Stimulated activated CD4-positive, alpha-beta T cell treated with anti-CD3 and anti-CD28 coated beads, Interleukin-4, amount 100 ng/mL, for 48 hours (primary cell): ENCODE measurements around the gene USP43.
"Not testable (repeated sequence)": the region's sequence is repeated elsewhere in the genome, so short reads cannot be mapped to it uniquely, and the experiment has no call there.

Experiments used
- DNase-seq, 2 donors: peaks; one replicate each; pipeline ENCODE4 v3.0.0-alpha.2; 2020; ENCODE audit warnings: low read depth in 2 of 2

The USP43 gene

DNA sequence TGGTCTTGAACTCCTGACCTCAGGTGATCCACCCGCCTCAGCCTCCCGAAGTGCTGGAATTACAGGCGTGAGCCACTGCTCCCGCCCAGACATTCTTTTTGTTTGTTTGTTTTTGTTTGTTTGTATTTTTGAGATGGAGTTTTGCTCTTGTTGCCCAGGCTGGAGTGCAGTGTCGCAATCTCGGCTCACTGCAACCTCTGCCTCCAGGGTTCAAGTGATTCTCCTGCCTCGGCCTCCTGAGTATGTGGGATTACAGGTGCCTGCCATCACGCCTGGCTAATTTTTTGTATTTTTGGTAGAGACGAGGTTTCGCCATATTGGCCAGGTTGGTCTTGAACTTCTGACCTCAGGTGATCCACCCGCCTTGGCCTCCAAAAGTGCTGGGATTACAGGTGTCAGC, 18.2 kb downstream of the USP43 start:
- DNase-seq = not testable (repeated sequence)

DNA sequence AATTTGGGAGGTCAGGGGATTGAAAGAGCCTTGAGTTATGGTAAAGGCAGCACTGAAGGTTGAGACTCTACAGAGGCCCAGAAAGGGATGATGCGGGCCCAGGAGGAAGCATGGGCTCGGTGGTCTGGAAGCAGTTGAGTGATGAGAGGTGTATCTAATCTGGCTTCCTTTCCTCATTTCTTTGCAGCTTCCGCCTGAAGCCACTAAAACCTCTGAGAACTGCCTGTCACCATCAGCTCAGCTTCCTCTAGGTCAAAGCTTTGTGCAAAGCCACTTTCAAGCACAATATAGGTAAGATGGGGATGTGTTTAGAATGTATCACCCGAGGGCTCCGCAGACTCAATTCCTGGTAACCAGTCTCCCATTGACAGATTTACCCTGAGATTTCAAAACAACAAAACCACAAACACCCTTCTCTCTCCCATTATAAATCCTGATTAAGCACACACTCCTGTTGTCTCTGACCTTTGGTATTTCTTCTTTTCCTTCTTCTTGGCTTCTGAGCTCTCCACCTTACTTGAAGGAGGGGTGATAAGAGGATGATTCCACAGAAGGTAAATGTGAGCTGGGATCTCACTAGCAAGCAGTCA, 21.2 kb downstream of the USP43 start:
- DNase-seq = no peak

DNA sequence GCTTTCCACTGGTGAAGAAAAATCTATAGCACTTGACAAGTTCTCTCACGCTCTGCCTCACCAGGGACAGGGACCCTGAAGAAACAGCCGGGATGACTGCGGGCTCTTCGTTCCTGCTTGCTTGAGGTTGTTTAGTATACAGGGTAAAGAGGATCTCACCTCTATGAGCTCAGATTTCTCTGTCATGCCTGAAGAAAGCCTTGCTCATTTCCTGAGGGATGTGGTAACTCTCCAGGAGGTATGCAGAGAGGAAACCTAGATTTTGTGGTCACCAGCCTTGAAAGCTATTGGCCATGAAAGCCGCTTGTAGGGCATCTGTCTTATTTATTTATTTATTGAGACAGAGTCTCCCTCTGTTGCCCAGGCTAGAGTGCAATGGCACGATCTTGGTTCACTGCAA, 23.2 kb downstream of the USP43 start:
- DNase-seq = no peak

DNA sequence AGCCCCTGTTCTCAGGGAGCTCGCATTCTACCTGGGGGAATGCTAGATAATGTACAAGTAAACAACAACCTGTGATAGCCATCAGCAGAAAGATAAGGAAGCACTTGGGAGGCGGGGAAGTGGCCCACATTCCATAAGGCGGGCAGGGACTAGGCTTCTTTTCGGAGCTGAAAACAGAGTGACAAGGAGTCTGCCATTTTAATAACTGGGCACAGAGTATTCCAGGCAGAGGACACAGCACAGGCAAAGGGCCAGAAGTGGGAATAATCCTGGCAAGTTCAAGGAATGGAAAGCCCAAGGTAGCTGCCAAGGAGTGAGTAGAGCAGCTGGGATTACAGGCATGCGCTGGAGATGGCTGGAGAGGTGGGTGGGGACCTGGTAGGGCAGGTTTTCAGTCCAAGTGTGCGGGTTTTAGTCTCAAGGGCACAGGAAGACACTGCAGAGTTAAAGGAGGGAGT, 24.3 kb downstream of the USP43 start:
- no peak for DNase-seq

DNA sequence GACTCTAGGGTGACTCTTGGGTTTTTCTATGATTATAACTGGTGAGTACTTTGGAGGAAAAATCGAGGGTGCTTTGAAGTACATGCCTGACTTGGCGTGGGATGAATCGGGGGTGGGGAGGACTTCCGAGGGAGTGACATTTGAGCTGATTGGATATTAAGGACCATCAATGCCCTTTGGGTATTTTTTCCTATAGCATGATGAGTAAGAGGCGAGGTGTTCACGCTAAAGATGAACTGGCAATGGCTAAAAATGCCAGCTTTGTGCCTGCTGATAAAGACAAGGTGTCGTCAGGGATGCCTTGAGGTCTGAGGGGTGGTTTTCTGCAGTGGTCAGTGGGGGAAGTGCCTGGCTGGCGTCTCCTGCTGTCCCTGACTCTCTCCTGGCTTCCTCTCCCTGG, 25.3 kb downstream of the USP43 start:
- no peak for DNase-seq

DNA sequence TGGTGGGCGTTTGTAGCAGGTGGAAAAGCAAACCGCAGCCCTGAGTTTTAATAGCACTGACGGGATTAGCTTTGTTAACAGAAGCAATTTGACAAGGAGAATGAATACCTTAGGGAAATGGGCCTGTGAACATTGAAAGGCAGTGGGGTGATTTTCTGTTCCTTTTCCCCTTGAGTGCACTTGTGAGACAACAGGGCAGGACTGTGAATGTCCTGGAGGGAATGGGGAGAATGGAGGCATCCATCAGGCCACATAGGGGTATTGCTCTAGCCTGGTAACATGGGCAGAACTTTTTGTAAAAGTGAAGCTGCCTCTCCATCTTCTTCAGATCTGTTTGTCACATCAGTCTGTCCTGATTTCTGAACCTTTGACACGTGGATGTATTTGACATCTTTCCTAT, 26.2 kb downstream of the USP43 start:
- DNase-seq = no peak

DNA sequence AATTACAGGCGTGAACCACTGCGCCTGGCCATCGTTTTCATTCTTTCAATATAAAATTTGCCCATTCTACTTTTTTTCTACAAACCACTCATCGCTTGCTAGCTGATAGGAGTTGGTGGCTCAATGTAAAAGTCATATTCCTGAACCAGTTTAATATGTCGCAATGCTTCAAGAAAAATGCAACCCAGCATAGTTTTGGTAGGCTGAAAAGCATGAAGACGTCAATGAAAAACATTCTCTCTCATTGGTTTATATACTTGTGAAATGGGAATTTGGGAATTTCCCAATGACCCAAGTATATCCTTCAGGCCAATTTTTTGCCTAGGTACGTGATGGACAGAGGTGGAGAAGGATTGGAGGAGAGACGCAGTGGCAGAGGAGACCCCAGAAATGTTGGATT, 26.9 kb downstream of the USP43 start:
- no peak for DNase-seq

GRCh38 chr17:9672691-9673090, 27.4 kb downstream of the USP43 start:
- DNase-seq = no peak

DNA sequence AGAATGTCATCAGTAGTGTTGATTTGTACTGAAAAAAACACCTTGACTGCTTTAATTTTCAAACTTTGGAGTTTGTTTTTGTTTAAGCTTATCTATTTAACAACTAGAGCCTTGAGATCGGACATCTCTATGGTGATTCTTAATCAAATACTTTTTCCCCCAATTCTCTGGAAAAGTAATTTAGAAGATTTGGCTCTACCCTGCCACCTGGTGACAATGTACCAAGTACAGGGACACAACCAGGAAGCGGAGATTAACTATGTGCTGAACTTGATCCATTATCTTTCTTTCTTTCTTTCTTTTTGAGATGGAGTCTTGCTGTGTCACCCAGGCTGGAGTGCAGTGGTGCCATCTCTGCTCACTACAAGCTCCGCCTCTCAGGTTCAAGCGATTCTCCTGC, 30.8 kb downstream of the USP43 start:
- no peak for DNase-seq

DNA sequence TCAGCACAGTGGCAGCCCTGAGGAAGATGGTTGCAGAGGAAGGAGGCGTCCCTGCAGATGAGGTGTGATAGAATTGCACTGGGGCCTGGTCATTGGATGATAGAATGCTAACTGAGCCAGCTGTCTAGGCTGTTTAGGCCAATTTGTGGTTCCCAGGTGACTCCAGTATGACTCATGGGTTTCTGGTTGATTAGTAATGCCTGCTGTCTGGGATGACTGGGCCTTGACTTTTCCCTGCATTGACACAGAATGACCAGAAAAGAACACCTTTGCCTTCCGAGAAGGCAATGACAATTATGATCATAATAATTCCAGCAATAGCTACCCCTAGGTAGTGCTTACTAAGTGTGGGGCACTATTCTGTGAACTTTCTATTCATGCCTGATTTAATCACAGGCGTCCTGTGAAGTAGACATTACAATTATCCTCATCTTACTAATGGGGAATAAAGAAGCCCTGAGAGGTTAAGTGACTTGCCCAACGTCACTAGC, 31.5 kb downstream of the USP43 start:
- peak in 1 of 2 donors; percentile 4 for DNase-seq

GRCh38 chr17:9677411-9677810, 32.1 kb downstream of the USP43 start:
- no peak for DNase-seq

DNA sequence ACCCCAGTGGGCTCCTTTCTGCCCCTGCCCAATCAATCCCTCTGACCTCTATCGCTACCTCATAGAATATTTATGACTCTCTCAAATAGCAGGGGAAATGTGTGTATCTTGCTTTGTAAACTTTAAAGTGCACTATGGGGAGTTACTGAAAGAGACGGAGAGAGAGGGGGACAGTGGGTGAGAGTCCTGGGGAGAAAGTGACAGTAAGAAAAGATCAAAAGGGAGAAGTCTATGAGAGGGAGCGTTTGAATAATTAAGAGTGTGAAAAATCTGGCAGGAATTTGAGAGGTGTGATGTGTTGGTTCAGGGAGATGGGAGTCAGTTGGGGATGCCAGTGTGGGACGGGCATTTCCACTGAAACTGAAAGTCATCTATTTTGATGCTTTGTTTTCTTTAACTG, 32.6 kb downstream of the USP43 start:
- no peak for DNase-seq

GRCh38 chr17:9684955-9685621, 39.8 kb downstream of the USP43 start:
- no peak for DNase-seq

DNA sequence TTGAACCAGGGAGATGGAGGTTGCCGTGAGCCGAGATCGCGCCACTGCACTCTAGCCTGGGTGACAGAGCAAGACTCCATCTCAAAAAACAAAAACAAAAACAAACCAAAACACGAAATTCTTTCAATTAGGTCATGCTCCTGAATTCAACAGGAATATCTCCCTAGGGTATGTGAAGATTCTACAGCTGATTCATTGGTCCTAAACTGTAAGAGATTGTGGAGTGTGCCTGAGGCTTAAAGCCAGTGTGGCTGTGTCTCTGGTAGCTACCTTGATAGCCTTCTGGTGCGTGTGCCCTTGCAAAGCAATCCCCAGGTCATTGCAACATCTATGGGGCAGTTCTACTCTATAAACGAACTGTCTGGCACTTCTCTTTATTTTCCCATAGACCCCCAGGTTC, 48.4 kb downstream of the USP43 start:
- DNase-seq = no peak

- DNase-seq = no peak
Measured at GRCh38 chr17:9696279-9697044, 51.1 kb downstream of the USP43 start.

DNA sequence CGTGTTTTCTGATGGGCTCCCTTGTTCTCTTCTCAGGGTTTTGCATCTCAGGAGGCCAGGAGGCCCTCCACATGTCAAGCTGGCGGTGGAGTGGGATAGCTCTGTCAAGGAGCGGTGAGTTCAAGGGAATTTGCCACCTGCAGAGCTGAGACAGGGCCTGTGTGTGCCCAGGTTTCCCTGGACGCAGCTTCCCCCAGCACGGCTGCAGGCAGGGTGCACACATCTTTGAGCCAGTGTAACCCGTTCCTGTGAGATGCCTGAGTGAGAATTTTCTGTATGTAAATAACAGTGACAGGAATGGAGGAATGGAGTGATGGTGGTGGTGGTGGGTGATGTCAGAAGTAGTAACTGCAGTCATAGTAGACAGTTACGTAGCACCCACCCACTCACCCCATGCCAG, 54.8 kb downstream of the USP43 start:
- DNase-seq = no peak

GRCh38 chr17:9700754-9701476, 55.6 kb downstream of the USP43 start:
- DNase-seq = no peak

GRCh38 chr17:9702482-9702881, 57.2 kb downstream of the USP43 start:
- DNase-seq = no peak

- no peak for DNase-seq
Measured at GRCh38 chr17:9702914-9703780, 57.8 kb downstream of the USP43 start.

DNA sequence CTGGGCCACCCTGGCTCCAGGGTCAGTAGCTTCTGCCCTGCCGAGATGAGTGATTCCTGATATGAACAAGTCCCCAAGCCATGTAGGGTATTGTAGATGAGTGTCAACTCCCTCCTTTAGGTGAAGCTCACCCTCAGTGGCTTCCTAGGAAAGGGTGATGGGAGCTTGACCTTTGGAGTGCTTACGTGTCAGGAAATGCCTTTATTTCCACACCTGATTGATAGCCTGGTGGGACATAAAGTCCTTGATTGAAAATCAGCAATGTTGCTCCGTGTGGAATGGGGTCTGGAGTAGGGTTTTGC, 58.4 kb downstream of the USP43 start:
- no peak for DNase-seq

DNA sequence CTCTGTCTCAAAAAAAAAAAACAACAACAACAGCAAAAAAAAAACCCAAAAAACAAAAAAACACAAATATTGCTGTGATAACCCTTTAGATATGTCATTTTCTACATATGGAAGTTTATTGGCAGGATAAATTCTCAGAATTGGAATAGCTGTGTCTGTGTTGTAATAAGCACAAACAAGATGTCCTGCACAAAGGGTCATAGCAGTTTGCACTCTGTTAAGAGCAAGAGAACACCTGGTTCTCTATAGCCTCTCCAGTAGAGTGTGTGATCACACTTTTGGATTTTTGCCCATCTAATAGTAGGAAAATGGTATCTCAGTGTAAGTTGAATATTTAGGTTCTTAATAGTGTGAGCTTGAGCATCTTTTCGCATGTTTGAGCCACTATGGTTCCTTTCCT, 60.4 kb downstream of the USP43 start:
- no peak for DNase-seq

- DNase-seq = no peak
Measured at GRCh38 chr17:9707948-9708347, 62.6 kb downstream of the USP43 start.
